Measurements from ENCODE around the gene FRYL.

- TF ChIP-seq CTCF (conservative IDR thresholded peaks at IDR 0.05; ENCODE audit: low read depth, low read length) (no peak), EZH2 (IDR thresholded peaks at IDR 0.05; ENCODE audit: borderline replicate concordance, low read depth, low read length, poor library complexity, severe bottlenecking) (no peak)
These were observed 111.6 kb downstream of the FRYL start for GRCh38 chr4:48668254-48669017.

Data from A673 (cell line).